Liver (tissue), 9 donors: ENCODE results near the gene XG. TPM values are rescaled to one million over a fixed set of nuclear protein-coding genes. Genes with fewer than 3 reads are reported as not detected.

Experiments
- DNase-seq: peaks from one replicate; pipeline ENCODE4 v3.0.0-alpha.2; 2017; ENCODE audit warnings: low spot score
- H3K27ac ChIP-seq, 2 donors: one replicate each; pipeline ENCODE4 v1.7.0; 2013; ENCODE audit warnings: inconsistent platforms in 2 of 2, low read length in 2 of 2, control low read depth in 1 of 2, low read depth in 1 of 2, mild to moderate bottlenecking in 1 of 2
- H3K27me3 ChIP-seq, 4 donors: one replicate each; pipeline versions ENCODE4 v1.6.1 to v1.7.0; 2013; ENCODE audit warnings: low read length in 3 of 4, inconsistent platforms in 1 of 4, mild to moderate bottlenecking in 1 of 4, moderate library complexity in 1 of 4; ENCODE audit not compliant: control insufficient read depth in 4 of 4, insufficient read depth in 4 of 4
- H3K36me3 ChIP-seq, 4 donors: one replicate each; pipeline versions ENCODE4 v1.6.1 to v1.7.0; 2013; ENCODE audit warnings: low read length in 3 of 4, mild to moderate bottlenecking in 3 of 4, low read depth in 1 of 4, moderate library complexity in 1 of 4; ENCODE audit not compliant: control insufficient read depth in 4 of 4, insufficient read depth in 3 of 4
- H3K4me1 ChIP-seq, 4 donors: one replicate each; pipeline versions ENCODE4 v1.6.1 to v1.7.0; 2013; ENCODE audit warnings: low read length in 3 of 4, mild to moderate bottlenecking in 3 of 4, moderate library complexity in 1 of 4; ENCODE audit not compliant: control insufficient read depth in 4 of 4, insufficient read depth in 4 of 4
- H3K4me3 ChIP-seq, 3 donors: one replicate each; pipeline versions ENCODE4 v1.6.1 to v1.7.0; 2013; ENCODE audit warnings: low read length in 3 of 3, control low read depth in 1 of 3, low read depth in 1 of 3, mild to moderate bottlenecking in 1 of 3
- H3K9ac ChIP-seq, 2 donors: one replicate each; pipeline ENCODE4 v1.7.0; 2013; ENCODE audit warnings: low read length in 2 of 2, mild to moderate bottlenecking in 2 of 2, moderate library complexity in 2 of 2, control low read depth in 1 of 2, low read depth in 1 of 2
- H3K9me3 ChIP-seq, 4 donors: one replicate each; pipeline versions ENCODE4 v1.6.1 to v1.7.0; 2013; ENCODE audit warnings: low read length in 3 of 4; ENCODE audit not compliant: control insufficient read depth in 4 of 4
- EGR1 ChIP-seq, 2 donors: IDR thresholded peaks; 2 replicates each; pipeline ENCODE4 v1.6.1; 2016 to 2018; ENCODE audit warnings: antibody characterized with exemption in 2 of 2, low read depth in 2 of 2
- FOXA1 ChIP-seq: IDR thresholded peaks from 2 replicates; pipeline ENCODE4 v1.6.1; 2016; ENCODE audit warnings: antibody characterized with exemption
- FOXA2 ChIP-seq: IDR thresholded peaks from 2 replicates; pipeline ENCODE4 v1.6.1; 2016; ENCODE audit warnings: antibody characterized with exemption
- GABPA ChIP-seq, 2 donors: IDR thresholded peaks in 1 of 2; conservative IDR thresholded peaks in 1 of 2; 2 replicates each; pipeline ENCODE4 v1.6.1; 2016; ENCODE audit warnings: antibody characterized with exemption in 2 of 2, mild to moderate bottlenecking in 1 of 2, moderate library complexity in 1 of 2
- HNF4A ChIP-seq, 2 donors: conservative IDR thresholded peaks; 2 replicates each; pipeline ENCODE4 v1.6.1; 2016; ENCODE audit warnings: antibody characterized with exemption in 2 of 2, mild to moderate bottlenecking in 2 of 2
- HNF4G ChIP-seq: IDR thresholded peaks from 2 replicates; pipeline ENCODE4 v1.6.1; 2016; ENCODE audit warnings: antibody characterized with exemption
- JUND ChIP-seq, 2 donors: IDR thresholded peaks; 2 replicates each; pipeline ENCODE4 v1.6.1; 2016; ENCODE audit warnings: antibody characterized with exemption in 2 of 2
- NR2F2 ChIP-seq: IDR thresholded peaks from 2 replicates; pipeline ENCODE4 v1.6.1; 2016; ENCODE audit warnings: antibody characterized with exemption
- RAD21 ChIP-seq, 2 donors: IDR thresholded peaks; 2 replicates each; pipeline ENCODE4 v1.6.1; 2016; ENCODE audit warnings: antibody characterized with exemption in 2 of 2, mild to moderate bottlenecking in 2 of 2
- RXRA ChIP-seq, 2 donors: IDR thresholded peaks; 2 replicates each; pipeline ENCODE4 v1.6.1; 2017 to 2018; ENCODE audit warnings: antibody characterized with exemption in 2 of 2, mild to moderate bottlenecking in 1 of 2
- SP1 ChIP-seq: IDR thresholded peaks from 2 replicates; pipeline ENCODE4 v1.6.1; 2018; ENCODE audit warnings: antibody characterized with exemption, mild to moderate bottlenecking
- TAF1 ChIP-seq: conservative IDR thresholded peaks from 2 replicates; pipeline ENCODE4 v1.6.1; 2016; ENCODE audit warnings: antibody characterized with exemption, mild to moderate bottlenecking
- YY1 ChIP-seq: IDR thresholded peaks from 2 replicates; pipeline ENCODE4 v1.6.1; 2016; ENCODE audit warnings: antibody characterized with exemption, mild to moderate bottlenecking
- WGBS: extraction: QIAGEN DNeasy Blood & Tissue Kit; methylation state at CpG from one replicate; pipeline ENCODE4 v1.1.7; 2013; 5-methylcytosine and 5-hydroxymethylcytosine counted together
- polyA plus RNA-seq, 2 donors: library from polyadenylated mRNA; stranded (reverse) in 1 of 2; unstranded in 1 of 2; fragments of 200-250 nt in 1 of 2; fragments of >200 nt in 1 of 2; fragmentation: Nextera tagmentation in 1 of 2; extraction: Ambion mirVana in 1 of 2; gene quantifications; one replicate each; pipeline versions ENCODE4 v1.2.1 to v1.2.3, GENCODE V29; 2013 to 2015
- total RNA-seq, 2 donors: library from RNA; depleted of rRNA; stranded (reverse); fragments of >200 nt; gene quantifications; one replicate each; pipeline ENCODE4 v1.2.3, GENCODE V29; 2014
- TF ChIP-seq, protein P1 (sequence below): IDR thresholded peaks from 2 replicates; pipeline ENCODE4 v1.6.1; 2016; ENCODE audit warnings: antibody characterized with exemption
- TF ChIP-seq, protein P2 (sequence below): IDR thresholded peaks from 2 replicates; pipeline ENCODE4 v1.6.1; 2016; ENCODE audit warnings: antibody characterized with exemption, mild to moderate bottlenecking
- TF ChIP-seq, protein P3 (sequence below): IDR thresholded peaks from 2 replicates; pipeline ENCODE4 v1.6.1; 2016; ENCODE audit warnings: antibody characterized with exemption
- TF ChIP-seq, protein P4 (sequence below): fragments of 150-350 bp; IDR thresholded peaks from 2 replicates; pipeline ENCODE4 v1.5.1; 2017; ENCODE audit warnings: improper control_type of control experiment, low read depth, low read length; ENCODE audit not compliant: missing input control
- donor health status: healthy.
- donor health status: healthy.
- donor health status: healthy.
- donor health status: healthy.
- donor health status: healthy.

XG gene
- total and polyA plus RNA-seq, 4 donors: 0.02 to 0.93 (median 0.74) TPM; not detected in 1

DNA sequence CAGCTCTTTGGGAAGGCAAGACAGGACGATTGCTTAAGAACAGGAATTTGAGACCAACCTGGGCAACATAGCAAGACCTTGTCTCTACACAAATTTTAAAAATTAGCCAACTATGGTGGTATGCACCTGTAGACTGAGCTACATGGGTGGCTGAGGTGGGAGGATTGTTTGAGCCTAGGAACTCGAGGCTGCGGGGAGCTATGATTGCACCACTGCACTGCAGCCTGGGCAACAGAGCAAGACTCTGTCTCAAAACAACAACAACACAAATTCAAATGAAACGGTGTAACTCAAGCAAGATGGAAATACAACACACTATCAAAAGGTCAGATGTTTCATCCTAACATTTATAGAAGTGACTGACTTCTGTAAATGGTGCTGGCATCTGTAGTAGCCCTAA is 37.1 kb downstream of the XG start (continued):
- TF ChIP-seq GABPA (IDR thresholded peaks at IDR 0.05 in 1 of 2, conservative IDR thresholded peaks at IDR 0.05 in 1 of 2) (no peak), FOXA2 (no peak), SP1 (no peak), NR2F2 (no peak), HNF4G (no peak)
- TF ChIP-seq, protein P1, sequence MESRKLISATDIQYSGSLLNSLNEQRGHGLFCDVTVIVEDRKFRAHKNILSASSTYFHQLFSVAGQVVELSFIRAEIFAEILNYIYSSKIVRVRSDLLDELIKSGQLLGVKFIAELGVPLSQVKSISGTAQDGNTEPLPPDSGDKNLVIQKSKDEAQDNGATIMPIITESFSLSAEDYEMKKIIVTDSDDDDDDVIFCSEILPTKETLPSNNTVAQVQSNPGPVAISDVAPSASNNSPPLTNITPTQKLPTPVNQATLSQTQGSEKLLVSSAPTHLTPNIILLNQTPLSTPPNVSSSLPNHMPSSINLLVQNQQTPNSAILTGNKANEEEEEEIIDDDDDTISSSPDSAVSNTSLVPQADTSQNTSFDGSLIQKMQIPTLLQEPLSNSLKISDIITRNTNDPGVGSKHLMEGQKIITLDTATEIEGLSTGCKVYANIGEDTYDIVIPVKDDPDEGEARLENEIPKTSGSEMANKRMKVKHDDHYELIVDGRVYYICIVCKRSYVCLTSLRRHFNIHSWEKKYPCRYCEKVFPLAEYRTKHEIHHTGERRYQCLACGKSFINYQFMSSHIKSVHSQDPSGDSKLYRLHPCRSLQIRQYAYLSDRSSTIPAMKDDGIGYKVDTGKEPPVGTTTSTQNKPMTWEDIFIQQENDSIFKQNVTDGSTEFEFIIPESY: no peak

DNA sequence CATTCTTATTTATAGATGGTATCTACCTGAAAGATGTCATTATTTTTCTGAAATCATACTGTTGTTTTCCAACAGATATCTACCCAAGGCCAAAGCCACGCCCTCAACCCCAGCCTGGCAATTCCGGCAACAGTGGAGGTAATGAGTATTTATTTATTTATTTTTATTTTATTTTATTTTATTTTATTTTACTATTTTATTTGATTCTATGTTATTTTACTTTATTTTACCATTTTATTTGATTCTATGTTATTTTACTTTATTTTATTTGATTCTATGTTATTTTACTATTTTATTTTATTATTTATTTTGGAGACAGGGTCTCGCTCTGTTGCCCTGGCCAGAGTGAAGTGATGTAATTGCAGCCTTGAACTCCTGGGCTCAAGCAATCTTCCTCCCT is 37.7 kb downstream of the XG start:
- TF ChIP-seq YY1 (no peak), TAF1 (no peak), RXRA (IDR thresholded peaks at IDR 0.05) (no peak)
- TF ChIP-seq, protein P2, sequence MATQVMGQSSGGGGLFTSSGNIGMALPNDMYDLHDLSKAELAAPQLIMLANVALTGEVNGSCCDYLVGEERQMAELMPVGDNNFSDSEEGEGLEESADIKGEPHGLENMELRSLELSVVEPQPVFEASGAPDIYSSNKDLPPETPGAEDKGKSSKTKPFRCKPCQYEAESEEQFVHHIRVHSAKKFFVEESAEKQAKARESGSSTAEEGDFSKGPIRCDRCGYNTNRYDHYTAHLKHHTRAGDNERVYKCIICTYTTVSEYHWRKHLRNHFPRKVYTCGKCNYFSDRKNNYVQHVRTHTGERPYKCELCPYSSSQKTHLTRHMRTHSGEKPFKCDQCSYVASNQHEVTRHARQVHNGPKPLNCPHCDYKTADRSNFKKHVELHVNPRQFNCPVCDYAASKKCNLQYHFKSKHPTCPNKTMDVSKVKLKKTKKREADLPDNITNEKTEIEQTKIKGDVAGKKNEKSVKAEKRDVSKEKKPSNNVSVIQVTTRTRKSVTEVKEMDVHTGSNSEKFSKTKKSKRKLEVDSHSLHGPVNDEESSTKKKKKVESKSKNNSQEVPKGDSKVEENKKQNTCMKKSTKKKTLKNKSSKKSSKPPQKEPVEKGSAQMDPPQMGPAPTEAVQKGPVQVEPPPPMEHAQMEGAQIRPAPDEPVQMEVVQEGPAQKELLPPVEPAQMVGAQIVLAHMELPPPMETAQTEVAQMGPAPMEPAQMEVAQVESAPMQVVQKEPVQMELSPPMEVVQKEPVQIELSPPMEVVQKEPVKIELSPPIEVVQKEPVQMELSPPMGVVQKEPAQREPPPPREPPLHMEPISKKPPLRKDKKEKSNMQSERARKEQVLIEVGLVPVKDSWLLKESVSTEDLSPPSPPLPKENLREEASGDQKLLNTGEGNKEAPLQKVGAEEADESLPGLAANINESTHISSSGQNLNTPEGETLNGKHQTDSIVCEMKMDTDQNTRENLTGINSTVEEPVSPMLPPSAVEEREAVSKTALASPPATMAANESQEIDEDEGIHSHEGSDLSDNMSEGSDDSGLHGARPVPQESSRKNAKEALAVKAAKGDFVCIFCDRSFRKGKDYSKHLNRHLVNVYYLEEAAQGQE: no peak
- no peaks in the 10 kb centered on the region for H3K36me3 ChIP-seq
- H3K27me3 ChIP-seq: no peaks in the 10 kb centered on the region
- H3K9ac ChIP-seq: no peak overlapping the region
- no peak overlapping the region for H3K4me3 ChIP-seq
- 98% methylated on average over 3 of the region's 3 CpGs for WGBS
- H3K4me1 ChIP-seq: no peaks in the 10 kb centered on the region
- DNase-seq: no peak
- H3K9me3 ChIP-seq: no peaks in the 10 kb centered on the region
- no peak overlapping the region for H3K27ac ChIP-seq

DNA sequence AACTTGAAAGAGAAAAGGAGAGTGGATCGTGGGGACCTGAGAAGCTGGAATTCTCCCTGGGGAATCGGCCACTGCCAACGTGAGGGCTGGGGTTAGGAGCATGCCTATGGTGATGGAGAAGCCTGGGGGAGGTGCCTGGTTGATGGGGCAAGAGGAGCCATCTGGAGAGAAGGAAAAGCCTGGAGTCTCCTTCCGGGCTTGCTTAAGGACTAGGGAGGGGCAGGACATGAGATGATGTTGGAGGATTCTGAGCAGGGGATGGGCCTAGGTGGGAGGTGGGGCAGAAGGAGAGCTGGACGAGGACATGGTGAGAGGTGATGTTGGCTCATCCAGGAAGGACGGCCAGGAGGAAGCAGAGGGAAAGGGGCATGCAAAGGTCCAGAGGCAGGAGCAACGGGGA is 41.9 kb downstream of the XG start:
- Histone ChIP-seq H3K9me3 (no peaks in the 10 kb centered on the region), H3K4me1 (no peaks in the 10 kb centered on the region), H3K9ac (no peak overlapping the region), H3K27me3 (no peaks in the 10 kb centered on the region), H3K27ac (no peak overlapping the region), H3K36me3 (no peaks in the 10 kb centered on the region), H3K4me3 (no peak overlapping the region)
- WGBS: 80% methylated on average over 7 of the region's 7 CpGs
- DNase-seq: no peak
- TF ChIP-seq EGR1 (IDR thresholded peaks at IDR 0.05; ENCODE audit: low read depth in 2 of 2) (no peak), NR2F2 (no peak), SP1 (no peak), GABPA (IDR thresholded peaks at IDR 0.05 in 1 of 2, conservative IDR thresholded peaks at IDR 0.05 in 1 of 2) (no peak), FOXA2 (no peak), JUND (IDR thresholded peaks at IDR 0.05) (no peak), YY1 (no peak), RAD21 (IDR thresholded peaks at IDR 0.05) (no peak), RXRA (IDR thresholded peaks at IDR 0.05) (no peak), HNF4A (conservative IDR thresholded peaks at IDR 0.05) (no peak), TAF1 (no peak), FOXA1 (no peak)
- TF ChIP-seq, protein P3, sequence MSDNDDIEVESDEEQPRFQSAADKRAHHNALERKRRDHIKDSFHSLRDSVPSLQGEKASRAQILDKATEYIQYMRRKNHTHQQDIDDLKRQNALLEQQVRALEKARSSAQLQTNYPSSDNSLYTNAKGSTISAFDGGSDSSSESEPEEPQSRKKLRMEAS: no peak
- TF ChIP-seq, protein P4, sequence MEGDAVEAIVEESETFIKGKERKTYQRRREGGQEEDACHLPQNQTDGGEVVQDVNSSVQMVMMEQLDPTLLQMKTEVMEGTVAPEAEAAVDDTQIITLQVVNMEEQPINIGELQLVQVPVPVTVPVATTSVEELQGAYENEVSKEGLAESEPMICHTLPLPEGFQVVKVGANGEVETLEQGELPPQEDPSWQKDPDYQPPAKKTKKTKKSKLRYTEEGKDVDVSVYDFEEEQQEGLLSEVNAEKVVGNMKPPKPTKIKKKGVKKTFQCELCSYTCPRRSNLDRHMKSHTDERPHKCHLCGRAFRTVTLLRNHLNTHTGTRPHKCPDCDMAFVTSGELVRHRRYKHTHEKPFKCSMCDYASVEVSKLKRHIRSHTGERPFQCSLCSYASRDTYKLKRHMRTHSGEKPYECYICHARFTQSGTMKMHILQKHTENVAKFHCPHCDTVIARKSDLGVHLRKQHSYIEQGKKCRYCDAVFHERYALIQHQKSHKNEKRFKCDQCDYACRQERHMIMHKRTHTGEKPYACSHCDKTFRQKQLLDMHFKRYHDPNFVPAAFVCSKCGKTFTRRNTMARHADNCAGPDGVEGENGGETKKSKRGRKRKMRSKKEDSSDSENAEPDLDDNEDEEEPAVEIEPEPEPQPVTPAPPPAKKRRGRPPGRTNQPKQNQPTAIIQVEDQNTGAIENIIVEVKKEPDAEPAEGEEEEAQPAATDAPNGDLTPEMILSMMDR: no peak
- TF ChIP-seq, protein P2: no peak
- TF ChIP-seq, protein P1: no peak
